HG03439 (cell line): ENCODE measurements around the gene MBD3.
"Not testable (repeated sequence)": the region's sequence is repeated elsewhere in the genome, so short reads cannot be mapped to it uniquely, and the experiment has no call there.

Experiments used
- ATAC-seq: cut with Tn5 transposase; IDR thresholded peaks from one replicate; pipeline ENCODE4 v1.9.1; 2021; ENCODE audit warnings: mild to moderate bottlenecking, moderate library complexity; ENCODE audit not compliant: unreplicated experiment

The MBD3 gene

DNA sequence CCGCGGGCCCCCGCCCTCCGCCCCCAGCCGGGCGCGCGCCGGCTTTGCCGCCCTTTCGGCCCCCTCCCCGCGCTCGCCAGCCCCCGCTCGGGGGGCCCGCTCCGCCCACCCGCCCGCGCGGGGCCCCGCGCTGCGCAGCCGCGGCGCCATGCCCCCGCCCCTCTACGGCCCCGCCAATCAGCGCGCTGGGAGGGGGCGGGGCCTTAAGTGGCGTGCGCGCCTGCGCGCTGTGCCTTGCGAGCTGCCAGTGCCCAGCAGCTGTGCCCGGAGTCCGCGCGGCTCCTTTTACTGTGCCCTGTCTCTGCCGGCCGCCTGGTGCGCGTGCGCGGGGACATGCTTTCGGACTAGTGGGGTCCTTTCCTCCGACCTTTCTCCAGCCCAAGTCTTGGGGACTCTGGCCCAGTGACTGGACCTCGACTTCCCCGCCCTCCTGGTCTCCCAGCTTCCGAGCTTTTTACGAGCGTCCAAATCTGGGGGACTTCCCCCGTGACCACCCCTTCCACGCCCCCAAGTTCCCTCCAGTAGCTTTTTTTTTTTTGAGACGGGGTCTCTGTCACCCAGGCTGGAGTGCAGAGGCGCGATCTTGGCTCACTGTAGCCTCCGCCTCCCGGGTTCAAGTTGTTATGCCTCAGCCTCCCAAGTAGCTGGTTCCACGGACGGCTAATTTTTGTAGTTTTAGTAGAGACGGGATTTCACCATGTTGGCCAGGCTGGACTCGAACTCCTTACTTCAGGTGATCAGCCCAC, at the start of gene MBD3:
Gene MBD3, minus strand, starts transcription at position 111 of the 746 bp plus-strand sequence. CDS start 234 bp downstream, outside the sequence.
- ATAC-seq = peak; percentile 59

DNA sequence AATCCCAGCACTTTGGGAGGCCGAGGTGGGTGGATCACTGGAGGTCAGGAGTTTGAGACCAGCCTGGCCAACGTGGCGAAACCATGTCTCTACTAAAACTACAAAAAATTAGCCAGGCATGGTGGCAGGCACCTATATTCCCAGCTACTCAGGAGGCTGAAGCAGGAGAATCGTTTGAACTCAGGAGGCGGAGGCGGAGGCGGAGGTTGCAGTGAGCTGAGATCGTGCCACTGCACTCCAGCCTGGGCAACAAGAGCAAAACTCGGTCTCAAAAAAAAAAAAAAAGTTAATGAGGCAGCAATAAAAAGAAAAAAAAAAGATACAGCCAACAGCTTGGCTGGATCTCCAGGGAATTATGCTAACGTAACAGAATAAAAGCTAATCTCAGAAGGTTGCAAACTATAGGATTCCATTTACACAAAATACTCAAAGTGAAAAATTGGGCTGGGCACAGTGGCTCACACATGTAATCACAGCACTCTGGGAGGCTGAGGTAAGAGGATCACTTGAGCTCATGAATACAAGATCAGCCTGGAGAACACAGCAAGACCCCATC, 48.3 kb upstream of the MBD3 start:
- ATAC-seq = not testable (repeated sequence)

DNA sequence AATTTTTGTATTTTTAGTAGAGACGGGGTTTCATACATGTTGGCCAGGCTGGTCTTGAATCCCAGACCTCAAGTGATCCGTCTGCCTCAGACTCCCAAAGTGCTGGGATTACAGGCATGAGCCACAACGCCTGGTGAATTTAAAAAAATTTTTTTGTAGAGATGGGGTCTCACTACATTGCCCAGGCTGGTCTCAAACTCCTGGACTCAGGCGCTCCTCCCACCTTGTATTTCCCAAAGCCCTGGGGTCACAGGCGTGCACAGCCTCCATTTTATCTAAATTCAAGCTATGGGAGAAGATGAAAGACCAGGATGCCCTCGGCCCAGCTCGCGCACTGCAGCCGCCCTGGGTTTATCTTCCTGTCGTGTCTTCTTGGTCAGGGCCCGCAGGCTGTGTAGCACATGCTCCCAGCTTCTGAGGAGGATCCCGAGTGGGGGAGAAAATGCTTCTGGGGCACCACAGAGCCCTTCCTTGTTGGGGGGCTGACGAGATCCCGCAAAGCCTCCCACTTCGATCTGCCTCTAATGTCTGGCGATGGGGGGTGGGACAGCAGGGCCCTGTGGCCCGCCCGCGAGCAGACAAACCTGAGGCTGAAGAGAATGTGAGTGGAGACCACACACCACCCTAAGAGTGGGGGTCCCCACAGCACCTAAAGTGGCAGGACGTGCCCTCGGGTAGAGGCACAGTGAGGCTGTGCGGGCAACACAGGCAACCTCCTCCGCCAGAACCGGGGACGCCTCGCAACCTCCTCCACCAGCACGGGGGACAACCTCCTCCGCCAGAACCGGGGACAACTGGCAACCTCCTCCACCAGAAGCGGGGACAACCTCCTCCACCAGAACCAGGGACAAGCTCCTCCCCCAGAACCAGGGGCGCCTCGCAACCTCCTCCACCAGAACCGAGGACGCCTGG, 43.9 kb upstream of the MBD3 start:
- no peak for ATAC-seq

DNA sequence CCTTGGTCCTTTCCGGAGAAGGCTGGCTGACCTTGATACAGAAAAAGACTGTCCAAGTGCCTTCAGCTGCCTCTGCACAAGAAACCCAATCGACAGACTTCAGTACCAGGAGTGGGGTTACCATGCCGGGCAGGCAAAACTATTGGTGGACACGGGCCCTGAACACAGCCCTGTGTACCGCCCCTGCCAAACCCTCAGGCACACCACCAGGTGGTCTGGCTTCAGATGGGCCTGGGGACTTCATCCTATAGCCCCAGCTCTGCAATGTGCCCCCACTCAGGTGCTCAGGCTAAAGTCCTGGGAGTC, 42.2 kb upstream of the MBD3 start:
- ATAC-seq = no peak

DNA sequence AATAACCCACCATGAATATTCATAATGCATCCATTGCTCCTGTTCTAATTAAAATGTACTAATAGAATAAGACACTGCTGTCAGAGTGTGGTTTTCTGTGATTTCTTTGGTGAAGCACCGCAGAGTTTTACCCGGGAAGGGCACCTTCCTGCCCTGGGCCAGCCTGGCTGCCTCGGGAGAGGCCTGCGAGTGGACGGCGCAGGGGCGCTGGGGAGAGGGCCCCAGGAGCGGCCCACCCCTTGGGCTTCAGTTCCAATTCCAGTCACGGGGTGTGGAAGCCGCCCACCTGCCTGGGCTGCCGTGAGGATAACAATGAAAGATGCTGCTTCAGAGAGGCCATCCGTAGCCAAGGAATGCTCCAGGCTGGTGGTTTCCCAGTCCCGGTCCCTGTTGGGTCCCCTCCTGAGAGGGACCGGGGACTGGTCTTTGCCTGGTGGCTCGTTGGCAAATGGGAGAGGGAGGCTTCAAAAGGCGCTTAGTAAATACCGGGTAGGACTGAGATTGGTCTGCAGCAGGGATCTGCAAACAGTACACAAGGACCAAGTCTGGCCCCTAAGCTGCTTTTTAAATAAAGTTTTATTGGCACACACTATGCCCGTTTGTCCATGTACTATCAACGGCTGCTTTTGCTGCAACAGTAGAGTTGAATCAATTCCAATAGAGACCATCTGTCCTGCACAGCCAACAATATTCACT, 41.7 kb upstream of the MBD3 start:
- ATAC-seq = no peak

DNA sequence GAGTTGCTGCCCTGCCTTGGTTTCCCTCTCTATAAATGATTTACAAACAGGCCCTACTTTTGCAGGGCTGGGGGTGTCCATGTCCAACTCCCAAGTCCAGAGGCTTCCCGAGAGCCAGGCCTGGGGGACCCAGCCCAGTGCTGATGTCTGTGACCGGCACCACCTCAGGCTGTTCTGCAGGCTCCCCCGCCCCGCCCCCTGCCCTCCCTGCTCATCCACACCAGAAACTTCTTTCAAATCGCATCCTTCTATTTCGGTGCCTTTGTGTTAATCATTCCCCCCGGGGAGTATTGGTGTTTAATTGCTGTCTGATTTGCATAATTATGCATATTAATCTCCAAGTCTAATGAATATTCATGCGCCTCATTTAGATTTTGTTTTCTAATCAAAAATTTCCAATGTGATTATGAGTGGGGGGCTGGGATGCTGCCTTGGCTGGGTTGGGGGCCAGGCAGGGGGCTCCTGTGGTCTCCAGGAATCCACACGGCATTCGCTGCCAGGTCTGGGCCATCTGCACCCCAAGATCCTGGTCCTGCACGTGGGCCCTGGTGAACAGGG, 40.7 kb upstream of the MBD3 start:
- ATAC-seq = no peak

DNA sequence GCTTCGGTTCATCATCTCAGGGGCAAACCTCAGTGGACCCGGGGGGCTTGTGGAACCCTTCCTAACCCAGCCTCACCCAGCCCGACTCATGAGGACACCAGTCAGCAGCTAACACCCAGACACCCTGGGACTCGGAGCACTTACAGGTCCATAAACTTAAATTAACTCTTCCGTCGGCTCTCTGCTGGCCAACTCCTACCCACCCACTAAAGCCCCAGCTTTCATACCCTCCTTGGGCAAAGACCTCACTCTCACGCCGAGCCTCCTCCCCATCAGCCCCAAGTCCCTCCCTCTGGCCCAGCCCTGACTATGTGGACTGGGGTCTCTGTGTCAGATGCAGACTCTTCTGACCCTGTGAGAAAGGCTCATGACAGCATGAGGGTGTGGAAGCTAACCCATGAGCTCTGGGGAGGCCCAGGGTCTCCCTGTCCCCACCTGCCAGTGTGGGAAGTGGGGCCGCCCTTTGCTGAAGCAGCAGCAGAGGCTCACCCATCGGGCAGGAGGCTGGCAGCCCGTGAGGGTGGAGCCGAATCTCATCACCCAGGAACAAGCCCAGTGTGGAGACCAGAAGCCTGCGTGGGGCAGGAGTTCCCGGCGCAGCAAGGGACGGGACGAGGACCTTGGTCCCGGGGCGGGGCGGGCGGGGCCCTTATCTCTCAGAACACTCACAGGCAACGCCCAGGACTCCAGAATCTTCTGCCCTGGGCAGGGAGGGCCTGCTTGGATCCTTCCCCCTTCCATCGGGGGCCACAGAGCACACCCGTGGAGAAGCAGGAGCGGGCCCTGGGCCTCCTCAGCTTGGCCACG, 40.0 kb upstream of the MBD3 start:
- no peak for ATAC-seq

DNA sequence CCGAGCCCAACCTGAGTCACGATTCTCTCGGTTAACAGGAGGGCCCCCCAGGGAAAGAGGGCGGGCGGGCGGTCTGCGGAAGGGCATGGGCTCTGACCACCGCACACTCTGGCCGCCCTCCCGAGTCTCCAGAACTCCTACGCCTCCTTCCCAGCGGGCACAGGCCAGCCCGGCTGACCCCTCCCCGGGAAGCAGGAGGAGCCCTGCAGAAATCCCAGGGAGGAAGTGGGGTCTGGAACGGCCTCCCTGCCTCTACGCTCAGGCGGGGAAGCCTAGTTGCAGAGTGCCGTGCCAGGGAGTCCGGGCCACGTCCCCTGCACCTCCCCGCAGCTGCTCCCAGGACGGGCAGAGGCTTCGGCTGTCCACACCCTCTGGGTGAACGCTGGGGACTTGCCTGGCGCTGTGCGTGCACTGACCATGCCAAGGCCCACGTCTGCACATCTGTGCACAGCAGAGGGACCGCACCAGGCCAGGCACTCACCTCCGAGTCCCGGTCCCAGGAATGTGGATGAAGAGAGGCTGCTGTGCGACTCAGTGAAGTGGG, 39.0 kb upstream of the MBD3 start:
- no peak for ATAC-seq

- no peak for ATAC-seq
These were observed 38.1 kb upstream of the MBD3 start for GRCh38 chr19:1630811-1631210.

DNA sequence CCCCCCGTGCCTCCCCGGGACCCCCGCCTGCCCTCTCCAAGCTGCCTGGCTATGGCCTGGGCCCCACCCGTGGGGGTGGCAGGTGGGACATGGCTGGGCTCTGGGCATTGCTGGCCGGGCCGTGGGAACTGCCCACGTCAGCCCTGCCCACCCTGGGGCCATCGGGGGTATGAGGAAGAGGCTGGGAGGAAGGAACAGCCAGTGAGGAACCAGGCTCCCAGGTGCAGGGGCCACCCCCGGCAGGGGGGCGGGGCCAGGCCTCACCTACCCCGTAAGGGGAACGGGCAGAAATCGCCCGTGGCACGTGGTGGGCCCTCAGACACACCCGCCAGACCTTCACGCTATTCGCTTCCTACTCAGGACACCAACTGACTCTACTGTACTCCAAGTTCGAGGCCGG, 37.3 kb upstream of the MBD3 start:
- no peak for ATAC-seq

DNA sequence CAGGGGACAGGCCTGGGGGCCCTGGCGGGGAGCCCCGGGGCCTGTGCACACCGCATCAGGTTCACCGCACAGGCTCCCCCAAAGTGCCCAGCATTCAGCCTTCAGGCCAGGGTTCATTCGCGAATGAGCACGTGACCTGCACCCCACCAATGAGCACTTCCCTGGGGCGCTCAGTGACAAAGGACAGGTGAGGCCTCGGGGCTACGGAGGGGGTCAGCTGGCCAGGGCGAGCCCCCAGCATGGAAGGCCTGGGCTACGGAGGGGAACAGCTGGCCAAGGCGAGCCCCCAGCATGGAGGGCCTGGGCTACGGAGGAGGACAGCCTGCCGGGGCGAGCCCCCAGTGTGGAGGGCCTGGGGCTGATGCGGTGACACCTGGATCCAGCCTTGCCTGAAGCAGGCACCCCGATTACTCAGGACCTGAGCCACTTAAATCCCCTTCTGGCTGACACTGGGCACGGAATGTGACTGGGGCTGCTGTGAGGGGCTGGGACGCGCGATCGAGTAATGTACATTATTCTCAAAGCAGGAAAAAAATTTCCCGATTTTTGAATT, 36.7 kb upstream of the MBD3 start:
- ATAC-seq = no peak

- ATAC-seq = no peak
These were observed 34.5 kb upstream of the MBD3 start for GRCh38 chr19:1627194-1627593.

DNA sequence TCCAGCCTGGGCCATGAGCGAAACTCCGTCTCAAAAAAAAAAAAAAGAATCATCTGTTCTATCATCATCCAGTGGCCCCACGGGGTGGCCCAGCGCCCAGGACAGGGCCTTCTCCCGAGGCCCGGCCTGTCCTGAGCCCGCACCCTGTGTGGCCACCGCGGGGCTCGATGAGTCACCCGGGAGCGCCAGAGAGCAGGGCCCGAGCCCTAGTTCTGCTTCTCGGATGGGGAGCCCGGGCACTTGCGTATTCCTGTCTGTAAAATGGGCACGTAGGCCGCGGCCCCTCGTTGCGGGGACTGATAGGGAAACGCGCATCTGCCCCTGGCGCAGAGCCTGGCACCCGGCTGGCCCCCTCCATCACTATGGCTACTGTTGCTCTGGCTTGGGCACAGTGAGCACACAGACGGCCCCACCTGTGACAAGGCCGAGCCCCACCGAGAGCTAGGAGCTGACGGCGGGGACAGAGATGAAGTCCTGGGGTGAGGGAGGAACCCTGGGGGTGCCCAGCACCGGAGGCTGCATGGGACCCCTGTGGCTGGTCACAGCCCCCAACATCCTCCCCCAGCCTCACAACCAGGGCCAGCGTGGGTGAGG, 33.8 kb upstream of the MBD3 start:
- no peak for ATAC-seq

DNA sequence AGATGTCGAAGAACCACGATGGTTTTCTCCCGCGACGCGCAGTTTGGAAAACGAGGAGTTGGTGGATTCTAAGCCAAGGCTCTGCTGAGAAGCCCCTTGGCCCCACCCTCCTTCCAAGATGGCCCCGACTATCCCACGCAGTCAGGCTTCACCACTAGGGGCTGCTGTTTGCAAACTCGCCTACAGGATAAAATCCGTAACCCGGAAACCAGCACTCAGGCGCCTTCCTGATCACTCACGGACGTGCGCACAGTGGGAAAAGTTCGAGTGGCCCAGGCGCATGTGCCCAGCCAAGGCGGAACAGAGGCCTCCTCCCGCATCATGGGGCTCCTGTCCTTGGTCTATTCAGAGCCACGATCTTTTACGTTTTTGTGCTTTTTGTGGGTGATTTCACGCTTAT, 31.8 kb upstream of the MBD3 start:
- no peak for ATAC-seq

GRCh38 chr19:1622541-1622940, 29.9 kb upstream of the MBD3 start:
- no peak for ATAC-seq

DNA sequence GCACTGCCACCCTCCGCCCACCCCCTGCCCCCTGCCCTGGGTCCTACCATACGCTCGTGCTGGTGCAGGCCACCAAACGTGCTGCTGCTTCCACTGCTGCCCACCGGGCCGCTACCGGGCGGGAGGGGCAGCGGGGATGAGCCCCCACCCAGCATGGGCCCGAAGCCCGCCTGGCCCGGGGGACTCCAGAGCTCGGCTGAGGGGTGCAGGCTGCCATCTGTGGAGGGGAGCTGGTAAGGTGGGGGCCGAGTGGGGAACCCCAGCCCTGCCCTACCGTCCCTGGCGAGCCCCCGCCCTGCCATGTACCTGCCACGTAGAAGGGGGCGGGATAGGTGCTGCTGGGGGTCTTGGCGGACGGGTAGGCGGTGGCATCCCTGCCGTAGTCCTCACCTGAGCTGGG, 29.3 kb upstream of the MBD3 start:
- ATAC-seq = no peak

DNA sequence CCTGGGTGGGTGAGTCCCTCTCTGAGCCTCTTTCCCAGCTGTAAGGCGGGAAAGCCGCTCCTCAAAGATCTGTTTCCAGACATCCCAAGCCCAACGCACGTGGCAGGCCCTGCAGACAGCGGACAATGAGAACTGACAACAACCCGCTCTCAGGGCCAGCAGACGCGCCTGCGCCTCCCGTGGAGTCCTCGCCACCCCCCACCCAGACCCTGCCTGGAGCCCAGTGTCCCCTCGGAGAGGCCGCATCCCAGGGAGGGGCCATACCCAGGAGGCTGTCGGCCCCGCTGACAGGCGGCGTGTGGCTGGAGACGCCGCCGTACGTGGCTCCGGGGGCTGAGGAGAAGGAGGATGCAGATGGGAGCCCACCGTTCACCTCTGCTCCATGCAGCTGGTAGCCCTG, 28.9 kb upstream of the MBD3 start:
- no peak for ATAC-seq

DNA sequence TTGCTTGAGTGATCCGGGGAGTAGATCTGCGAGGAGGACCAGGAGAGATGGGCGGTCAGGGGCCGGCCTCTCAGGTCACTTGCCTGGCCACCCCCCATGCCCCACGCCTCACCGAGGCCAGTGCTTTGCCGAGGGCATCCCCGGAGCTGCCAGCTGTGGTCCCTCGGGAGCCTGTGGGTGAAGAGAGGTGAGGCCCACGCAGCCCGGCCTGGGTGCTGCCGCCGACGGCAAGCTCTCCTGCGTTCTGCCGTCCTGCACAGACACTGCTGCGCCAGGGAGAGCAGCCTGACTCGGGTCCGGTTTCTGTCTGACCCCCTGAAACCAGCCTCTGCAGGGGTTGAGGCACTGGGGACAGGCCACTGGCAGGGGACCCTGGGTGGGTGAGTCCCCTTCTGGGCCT, 28.4 kb upstream of the MBD3 start:
- ATAC-seq = no peak

GRCh38 chr19:1620502-1620901, 27.8 kb upstream of the MBD3 start:
- no peak for ATAC-seq
